Ovary (tissue), 9 donors: ENCODE data around the gene SHROOM4. TPM values are rescaled to one million over a fixed set of nuclear protein-coding genes. Genes with fewer than 3 reads are reported as not detected.

Source experiments
- DNase-seq, 5 donors: peaks; one replicate each; pipeline ENCODE4 v3.0.0-alpha.2; 2019 to 2020
- H3K27ac ChIP-seq, 2 donors: fragments of 200-600 bp; one replicate each; pipeline versions ENCODE4 v1.5.1 to v1.8.0; 2019 to 2022
- H3K27me3 ChIP-seq: fragments of 200-600 bp; one replicate; pipeline ENCODE4 v1.8.0; 2022
- H3K36me3 ChIP-seq: fragments of 200-600 bp; sonication (generic); one replicate; pipeline ENCODE4 v1.5.1; 2019
- H3K4me1 ChIP-seq: one replicate; pipeline ENCODE4 v1.8.1; 2013; ENCODE audit warnings: mild to moderate bottlenecking, moderate library complexity; ENCODE audit not compliant: insufficient read depth
- H3K4me3 ChIP-seq: fragments of 200-600 bp; sonication (generic); one replicate; pipeline ENCODE4 v1.5.1; 2017
- H3K9me3 ChIP-seq, 2 donors: fragments of 200-600 bp in 1 of 2; sonication (generic) in 1 of 2; one replicate each; pipeline versions ENCODE4 v1.5.1 to v1.8.1; 2013 to 2019; ENCODE audit warnings: mild to moderate bottlenecking in 1 of 2, moderate library complexity in 1 of 2
- CTCF ChIP-seq, 3 donors: fragments of 450-650 bp in 2 of 3; fragments of 200-600 bp in 1 of 3; IDR thresholded peaks; one replicate each; pipeline versions ENCODE4 v1.5.1 to v1.8.0; 2016 to 2022; ENCODE audit warnings: antibody characterized with exemption in 3 of 3, mild to moderate bottlenecking in 1 of 3
- EP300 ChIP-seq: sonication (generic); formaldehyde crosslinking; IDR thresholded peaks from one replicate; pipeline ENCODE4 v1.6.1; 2017; ENCODE audit warnings: antibody characterized with exemption
- POLR2A ChIP-seq: fragments of 450-650 bp; IDR thresholded peaks from one replicate; pipeline ENCODE4 v1.6.1; 2017; ENCODE audit warnings: antibody characterized with exemption, mild to moderate bottlenecking, moderate library complexity
- WGBS, 3 donors: extraction: QIAGEN DNeasy Blood & Tissue Kit in 1 of 3; methylation state at CpG; one replicate each; pipeline versions ENCODE4 v1.1.5 to v1.1.7; 2013 to 2017; 5-methylcytosine and 5-hydroxymethylcytosine counted together
- intact Hi-C, 4 donors: fragments of 100-400 bp; cut with DNase I; formaldehyde crosslinking; loops; one replicate each; pipeline versions ENCODE4 v1.11.0 to v1.15.1; 2022 to 2023
- polyA plus RNA-seq, 2 donors: library from polyadenylated mRNA; stranded (reverse); fragments of 200-250 nt in 1 of 2; fragments of 350-450 nt in 1 of 2; fragmentation: Illumina TruSeq in 1 of 2; extraction: RNeasy Lipid Tissue Mini Kit (QIAGEN cat#74804) in 1 of 2; gene quantifications; one replicate each; pipeline ENCODE4 v1.2.3, GENCODE V29; 2013 to 2014
- total RNA-seq, 7 donors: library from RNA; depleted of rRNA in 2 of 7; stranded (reverse); fragments of >200 nt in 2 of 7; fragmentation: NEBNext Ultra II Directional in 3 of 7; extraction: Animal tissue kit (Norgen Biotek cat#: 25700) in 3 of 7; gene quantifications; one replicate each; pipeline versions ENCODE4 v1.1.0 to v1.2.4, GENCODE V29; 2016 to 2023
- donor health status: DM: no; HTN: no; CAD: no; lungs with moderate emphysema.
- donor health status: DM: no; HTN: no; CAD: no.
- donor health status: Bipolar disorder and iron deficiency.
- donor health status: DM: yes; HTN: yes; CAD: no.
- donor health status: DM: no; HTN: no; CAD: no.
- donor health status: DM: yes; HTN: yes; CAD: no.

Gene SHROOM4
- total and polyA plus RNA-seq, 9 donors, result 1.7 to 7.2 (median 3.1) TPM

- no peak for DNase-seq
- H3K36me3 ChIP-seq, result no peaks in the 10 kb centered on the region
- H3K4me1 ChIP-seq, result peaks cover 3% of the 10 kb centered on the region
- no peak overlapping the region for H3K4me3 ChIP-seq
- H3K27me3 ChIP-seq, result no peaks in the 10 kb centered on the region
- no peaks in the 10 kb centered on the region for H3K9me3 ChIP-seq
- intact Hi-C loops, result no loop called here
- TF ChIP-seq EP300, result no peak
- no peak for TF ChIP-seq CTCF (IDR thresholded peaks at IDR 0.05)
- TF ChIP-seq POLR2A, result no peak
- no peak overlapping the region for H3K27ac ChIP-seq
- WGBS, 3 donors, result 55 to 63% (median 58%) methylated on average over 8 of the region's 8 CpGs
These were observed 105.9 kb downstream of the SHROOM4 start for GRCh38 chrX:50707955-50708699.

- Histone ChIP-seq H3K36me3 (no peaks in the 10 kb centered on the region), H3K4me1 (peaks cover 3% of the 10 kb centered on the region), H3K9me3 (no peaks in the 10 kb centered on the region), H3K4me3 (no peak overlapping the region), H3K27me3 (no peaks in the 10 kb centered on the region), H3K27ac (no peak overlapping the region)
- no peak for TF ChIP-seq EP300
- no peak for TF ChIP-seq POLR2A
- TF ChIP-seq CTCF (IDR thresholded peaks at IDR 0.05), result no peak
- DNase-seq, result no peak
- intact Hi-C loops, result no loop called here
- WGBS, 3 donors, result 36 to 39% (median 38%) methylated on average over 2 of the region's 2 CpGs
These were observed 106.6 kb downstream of the SHROOM4 start for GRCh38 chrX:50707405-50707804.

GRCh38 chrX:50705042-50705441 is 109.0 kb downstream of the SHROOM4 start:
- H3K27me3 ChIP-seq, result no peaks in the 10 kb centered on the region
- peaks cover 3% of the 10 kb centered on the region for H3K4me1 ChIP-seq
- no peak overlapping the region for H3K27ac ChIP-seq
- TF ChIP-seq POLR2A, result no peak
- TF ChIP-seq CTCF (IDR thresholded peaks at IDR 0.05), result no peak
- TF ChIP-seq EP300, result no peak
- no peaks in the 10 kb centered on the region for H3K9me3 ChIP-seq
- no peaks in the 10 kb centered on the region for H3K36me3 ChIP-seq
- H3K4me3 ChIP-seq, result no peak overlapping the region
- 21 to 30% (median 23%) methylated on average over 3 of the region's 3 CpGs for WGBS, 3 donors
- DNase-seq, result no peak
- intact Hi-C loops, result no loop called here

GRCh38 chrX:50704360-50704759 is 109.6 kb downstream of the SHROOM4 start:
- TF ChIP-seq POLR2A (no peak), CTCF (IDR thresholded peaks at IDR 0.05) (no peak), EP300 (no peak)
- Histone ChIP-seq H3K4me3 (no peak overlapping the region), H3K27me3 (no peaks in the 10 kb centered on the region), H3K9me3 (no peaks in the 10 kb centered on the region), H3K36me3 (no peaks in the 10 kb centered on the region), H3K27ac (no peak overlapping the region), H3K4me1 (peaks cover 3% of the 10 kb centered on the region)
- 21 to 52% (median 43%) methylated on average over 1 of the region's 1 CpG for WGBS, 3 donors
- intact Hi-C loops, result no loop called here
- no peak for DNase-seq
